GM15510 (cell line): ENCODE data around the gene HOXA4.

Source experiments
- POLR2A ChIP-seq: IDR thresholded peaks from 3 replicates; pipeline ENCODE4 v1.6.1; 2011; ENCODE audit warnings: borderline replicate concordance; ENCODE audit not compliant: insufficient read length; ENCODE audit errors: extremely low read depth

Gene HOXA4

DNA sequence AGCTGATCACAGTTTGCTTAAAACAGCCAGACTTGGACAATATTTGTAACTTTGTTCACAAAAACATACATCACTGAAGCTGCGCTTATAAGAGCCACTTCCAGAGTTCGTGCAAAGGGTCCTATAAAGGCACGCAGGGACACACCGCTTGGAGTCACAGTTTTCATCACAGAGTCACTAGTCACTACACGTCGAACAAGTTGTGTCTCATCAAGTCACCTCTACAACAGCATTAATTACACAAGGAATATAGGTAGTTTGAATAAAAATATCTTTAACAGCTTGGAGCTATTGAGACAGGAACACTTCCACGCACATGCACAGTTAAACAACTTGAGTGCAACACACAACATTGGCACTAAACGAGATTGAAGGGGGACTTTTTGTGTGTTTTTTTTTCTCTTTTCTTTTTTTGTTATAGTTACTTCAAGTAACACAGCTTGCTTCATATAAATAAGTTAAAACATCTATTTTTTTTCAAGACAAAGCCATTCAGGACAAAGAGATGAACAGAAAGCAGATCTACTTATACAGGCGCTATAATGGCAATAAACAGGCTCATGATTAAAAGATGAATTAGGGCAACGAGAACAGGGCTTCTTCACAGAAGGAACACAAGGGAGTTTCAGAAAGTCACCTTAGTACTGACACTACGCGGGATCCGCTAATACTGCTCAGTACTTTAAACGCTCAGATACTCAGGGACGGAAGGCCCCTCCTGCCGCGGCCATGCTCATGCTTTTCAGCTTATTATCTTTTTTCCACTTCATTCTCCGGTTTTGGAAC, 10.8 kb upstream of the HOXA4 start:
- no peak for TF ChIP-seq POLR2A

GRCh38 chr7:27140126-27140857, 9.7 kb upstream of the HOXA4 start:
- no peak for TF ChIP-seq POLR2A

- no peak for TF ChIP-seq POLR2A
These were observed 9.0 kb upstream of the HOXA4 start for GRCh38 chr7:27139334-27140125.

DNA sequence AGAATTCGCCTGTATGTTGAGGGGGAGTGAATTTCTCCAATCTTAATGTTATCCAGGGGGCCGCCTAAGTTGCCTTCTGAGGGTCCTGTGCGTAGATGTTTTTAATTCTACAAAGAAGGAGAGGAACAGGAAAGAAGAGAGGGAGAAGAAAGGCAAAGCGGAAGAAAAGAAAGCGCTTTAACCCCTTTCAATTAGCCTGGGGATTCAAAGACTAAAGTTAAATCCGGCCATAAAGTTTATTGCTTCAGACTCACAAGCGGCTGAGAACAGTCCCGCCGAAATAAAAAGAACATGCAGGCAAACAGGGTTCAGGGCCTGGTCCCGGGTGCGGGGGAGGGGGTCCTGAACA, 8.4 kb upstream of the HOXA4 start:
- no peak for TF ChIP-seq POLR2A

- TF ChIP-seq POLR2A: no peak
These were observed 7.9 kb upstream of the HOXA4 start for GRCh38 chr7:27138472-27138871.

DNA sequence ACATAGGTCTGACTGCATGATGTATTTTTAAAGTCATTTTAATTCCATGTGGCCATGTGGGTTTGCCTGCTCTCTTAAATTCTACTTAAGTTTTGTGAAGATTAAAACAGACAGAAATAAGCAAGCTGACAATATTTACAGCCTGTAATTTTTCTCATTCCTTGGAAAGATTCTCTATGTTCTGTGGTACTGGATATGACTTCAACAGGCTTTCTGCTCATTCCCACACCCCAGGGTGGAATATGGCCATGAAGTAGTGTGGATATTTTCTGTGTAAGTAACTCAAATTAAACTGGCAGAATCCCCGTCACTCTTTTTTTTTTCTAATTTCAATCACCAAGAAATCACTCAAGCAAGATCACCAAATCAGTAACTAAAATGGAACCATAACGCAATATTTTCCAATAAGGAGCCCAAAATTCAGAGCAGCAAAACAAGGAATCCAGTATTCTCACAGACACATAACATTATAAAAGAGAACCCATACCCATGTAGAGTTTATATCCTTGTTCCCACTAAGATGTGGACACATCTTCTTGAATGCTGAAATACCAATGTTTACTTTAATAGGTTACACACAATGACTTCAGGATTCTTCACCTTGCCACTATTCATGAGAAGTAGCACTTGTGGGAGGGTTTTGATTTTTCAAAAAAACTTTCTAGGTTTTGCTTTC, 7.2 kb upstream of the HOXA4 start:
- TF ChIP-seq POLR2A: no peak

DNA sequence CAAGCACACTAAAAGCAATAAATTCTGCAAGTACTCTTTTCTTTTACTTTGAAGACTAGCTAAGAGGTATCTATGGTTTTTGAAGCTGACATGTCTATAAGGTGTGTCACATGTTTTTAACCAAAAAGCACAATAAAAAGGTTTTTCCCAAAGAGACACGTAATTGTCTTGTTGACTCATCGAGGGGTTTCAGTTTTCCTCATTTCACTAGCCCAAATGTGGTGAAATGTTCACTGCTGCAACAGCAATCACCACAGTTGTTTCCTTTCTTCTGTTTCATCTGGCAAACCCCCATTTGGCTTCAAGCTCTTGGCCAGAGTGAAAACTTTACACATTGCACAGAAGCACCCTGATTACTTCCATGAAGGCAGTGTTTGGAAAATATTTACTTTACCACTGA, 3.8 kb upstream of the HOXA4 start:
- no peak for TF ChIP-seq POLR2A

DNA sequence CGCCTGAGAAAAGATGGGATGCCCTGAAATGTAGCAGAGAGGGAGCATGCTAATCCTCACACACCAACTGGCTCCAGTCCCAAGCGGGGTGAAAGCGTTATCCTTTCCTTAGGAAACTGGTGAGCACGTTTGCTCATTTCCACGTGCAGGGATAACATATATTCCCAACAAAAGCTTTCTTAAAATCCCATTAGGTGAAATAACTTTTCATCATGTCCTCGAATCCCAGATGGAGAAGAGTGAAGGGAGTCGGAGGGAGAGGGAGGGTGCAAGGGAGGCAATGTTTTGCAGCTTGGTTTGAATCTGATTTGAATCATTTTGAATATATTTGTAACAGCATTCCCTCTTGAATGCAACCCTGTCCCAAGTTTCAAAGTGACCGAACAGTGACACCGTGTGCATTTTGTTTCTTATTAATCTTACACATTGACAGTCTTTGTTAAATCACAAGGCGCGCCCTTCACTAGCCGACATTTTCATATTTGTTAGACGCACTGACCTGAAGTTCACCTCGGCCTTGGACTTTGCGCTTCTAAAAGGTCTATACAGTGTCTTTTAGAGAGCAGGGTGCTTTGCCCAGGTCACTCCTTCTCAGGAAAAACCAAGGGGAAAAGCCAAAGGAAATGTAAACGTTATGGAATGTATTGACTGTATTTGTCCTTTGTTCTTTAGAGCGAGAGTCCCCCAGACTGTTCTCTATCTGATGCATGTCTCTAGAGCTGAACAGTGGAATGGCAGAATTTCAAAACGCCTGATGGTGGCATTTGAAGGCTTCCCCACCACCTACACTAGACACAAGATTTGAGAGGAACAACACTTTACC, 3.1 kb upstream of the HOXA4 start:
- TF ChIP-seq POLR2A: no peak

- TF ChIP-seq POLR2A: no peak
These were observed 2.4 kb upstream of the HOXA4 start for GRCh38 chr7:27132978-27133377.

DNA sequence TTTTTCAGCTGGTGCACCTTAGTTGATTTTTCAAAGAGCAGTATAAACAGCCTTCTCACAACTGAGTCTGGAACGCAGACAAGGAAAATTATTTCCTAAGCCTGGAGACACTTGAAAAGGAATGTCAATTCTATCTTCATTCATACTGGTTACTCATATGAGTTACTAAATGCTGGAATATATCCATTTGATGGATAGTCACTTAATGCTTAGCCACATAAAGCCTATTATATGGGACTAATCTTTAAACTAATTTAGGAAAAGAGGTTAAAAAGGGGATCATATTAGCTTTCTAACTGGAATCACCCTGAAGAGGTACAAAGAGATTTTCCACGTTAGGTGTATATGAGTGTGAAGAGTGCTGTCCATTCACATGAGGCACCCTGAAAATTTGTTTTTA, 1.7 kb upstream of the HOXA4 start:
- no peak for TF ChIP-seq POLR2A

DNA sequence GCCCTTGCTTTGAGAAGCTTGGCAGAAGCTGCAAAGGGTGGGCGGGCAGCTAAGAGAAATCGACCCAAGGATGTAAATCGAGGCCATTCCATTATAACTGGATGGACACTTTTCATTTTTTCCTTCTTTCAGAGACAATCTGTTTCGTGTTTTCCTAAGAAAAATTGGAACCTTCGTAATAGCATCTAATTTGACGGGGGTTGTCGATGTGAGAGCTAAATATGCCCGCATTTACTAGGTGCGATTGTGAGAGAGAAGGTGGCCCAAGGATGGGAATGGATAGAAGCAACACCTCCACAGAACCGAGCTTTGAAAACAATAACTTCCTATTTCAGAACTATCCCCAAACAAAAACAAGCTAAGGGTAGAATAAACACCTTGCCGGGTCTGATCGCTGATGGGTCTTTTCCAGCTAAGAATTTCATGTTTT, 848 bp upstream of the HOXA4 start:
- no peak for TF ChIP-seq POLR2A

GRCh38 chr7:27129729-27130539, 623 bp downstream of the HOXA4 start:
- no peak for TF ChIP-seq POLR2A
